Measurements from ENCODE around the gene COL17A1.

- TF ChIP-seq EZH2 (IDR thresholded peaks at IDR 0.05; ENCODE audit: low read length) (no peak), CTCF (optimal IDR thresholded peaks at IDR 0.05 in 1 of 3, IDR thresholded peaks at IDR 0.05 in 1 of 3, conservative IDR thresholded peaks at IDR 0.05 in 1 of 3; ENCODE audit: extremely low read depth in 1 of 3, insufficient read depth in 2 of 3, low read length in 3 of 3) (peak; percentile 44 to 54 (median 46))
Observed at GRCh38 chr10:104080762-104081161, 4.9 kb downstream of the COL17A1 start.
